Measurements from ENCODE around the gene TRPM2.
"Not testable (repeated sequence)": the region's sequence is repeated elsewhere in the genome, so short reads cannot be mapped to it uniquely, and the experiment has no call there.

Gene TRPM2

DNA sequence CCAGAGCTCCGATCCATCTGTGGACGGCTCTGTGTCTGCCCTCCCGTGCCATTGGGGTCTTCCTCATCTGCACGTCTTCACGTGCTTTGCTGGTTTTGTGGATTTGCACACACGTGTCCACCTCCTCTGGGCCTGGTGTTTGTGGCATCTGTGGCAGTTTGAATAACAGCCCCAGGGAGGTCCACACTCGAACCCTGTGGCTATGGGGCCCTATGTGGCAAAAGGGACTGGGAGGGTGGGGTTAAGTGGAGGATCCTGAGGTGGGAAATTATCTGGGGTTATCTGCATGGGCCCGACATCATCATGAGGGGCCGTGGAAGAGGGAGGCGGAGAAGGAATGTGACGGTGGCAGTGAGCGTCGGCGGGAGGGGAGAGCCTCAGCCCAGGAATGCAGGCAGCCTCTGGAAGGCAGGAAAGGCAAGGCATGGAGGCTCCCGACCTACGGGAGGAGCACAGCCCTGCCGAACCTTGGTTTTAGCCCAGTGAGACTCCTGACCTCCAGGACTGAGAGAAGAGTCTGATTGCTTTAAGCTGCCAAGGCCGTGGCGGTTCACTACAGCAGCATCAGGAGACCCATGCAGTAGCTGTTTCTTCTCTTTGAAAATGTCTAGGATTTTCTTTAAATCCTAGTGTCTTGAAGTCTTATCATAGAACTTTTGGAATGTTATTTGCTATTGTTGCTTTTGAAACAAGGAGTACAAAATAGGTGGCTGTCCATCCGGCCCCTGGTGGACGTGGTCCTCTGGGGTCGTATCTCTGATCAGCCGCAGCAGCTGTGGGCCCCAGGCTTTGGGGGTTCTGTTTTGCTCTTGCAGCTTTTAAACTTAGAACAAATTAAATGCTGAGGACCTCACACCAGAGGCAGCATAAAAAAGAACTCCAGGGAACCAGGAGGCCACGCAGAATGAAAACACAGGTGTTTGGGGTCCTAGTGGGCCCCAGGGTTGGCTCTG lies 61.9 kb downstream of the TRPM2 start:
- no peak for DNase-seq (ENCODE audit: low read depth in 2 of 2)

DNA sequence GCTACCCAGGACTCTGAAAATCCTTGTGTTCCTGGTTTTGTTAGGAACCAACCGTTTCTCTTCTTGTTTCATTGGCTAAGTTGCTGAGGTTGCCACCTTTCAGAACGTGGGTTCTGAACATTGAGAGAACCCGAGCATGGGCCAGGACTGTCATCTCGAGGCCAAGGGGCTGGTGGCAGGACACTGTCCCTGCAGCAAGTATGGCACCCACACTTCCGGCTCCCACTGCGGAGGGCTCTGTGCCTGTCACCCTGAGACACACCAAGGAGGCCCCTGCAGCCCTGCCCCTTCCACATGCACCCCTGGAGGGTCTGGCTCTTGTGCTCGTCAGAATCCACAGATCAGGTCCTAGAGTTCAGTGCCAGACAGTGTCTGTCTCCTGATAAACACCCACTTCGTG lies 62.8 kb downstream of the TRPM2 start:
- no peak for DNase-seq (ENCODE audit: low read depth in 2 of 2)

DNA sequence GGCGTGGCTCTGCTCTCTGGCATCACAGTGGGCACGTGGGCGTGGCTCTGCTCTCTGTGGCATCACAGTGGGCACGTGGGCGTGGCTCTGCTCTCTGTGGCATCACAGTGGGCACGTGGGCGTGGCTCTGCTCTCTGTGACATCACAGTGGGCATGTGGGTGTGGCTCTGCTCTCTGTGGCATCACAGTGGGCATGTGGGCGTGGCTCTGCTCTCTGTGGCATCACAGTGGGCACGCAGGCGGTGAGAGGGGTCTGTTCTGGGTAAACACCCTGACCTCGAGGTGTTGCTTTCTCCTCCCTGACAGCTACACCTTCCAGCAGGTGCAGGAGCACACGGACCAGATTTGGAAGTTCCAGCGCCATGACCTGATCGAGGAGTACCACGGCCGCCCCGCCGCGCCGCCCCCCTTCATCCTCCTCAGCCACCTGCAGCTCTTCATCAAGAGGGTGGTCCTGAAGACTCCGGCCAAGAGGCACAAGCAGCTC lies 64.2 kb downstream of the TRPM2 start:
- DNase-seq (ENCODE audit: low read depth in 2 of 2): not testable (repeated sequence)

DNA sequence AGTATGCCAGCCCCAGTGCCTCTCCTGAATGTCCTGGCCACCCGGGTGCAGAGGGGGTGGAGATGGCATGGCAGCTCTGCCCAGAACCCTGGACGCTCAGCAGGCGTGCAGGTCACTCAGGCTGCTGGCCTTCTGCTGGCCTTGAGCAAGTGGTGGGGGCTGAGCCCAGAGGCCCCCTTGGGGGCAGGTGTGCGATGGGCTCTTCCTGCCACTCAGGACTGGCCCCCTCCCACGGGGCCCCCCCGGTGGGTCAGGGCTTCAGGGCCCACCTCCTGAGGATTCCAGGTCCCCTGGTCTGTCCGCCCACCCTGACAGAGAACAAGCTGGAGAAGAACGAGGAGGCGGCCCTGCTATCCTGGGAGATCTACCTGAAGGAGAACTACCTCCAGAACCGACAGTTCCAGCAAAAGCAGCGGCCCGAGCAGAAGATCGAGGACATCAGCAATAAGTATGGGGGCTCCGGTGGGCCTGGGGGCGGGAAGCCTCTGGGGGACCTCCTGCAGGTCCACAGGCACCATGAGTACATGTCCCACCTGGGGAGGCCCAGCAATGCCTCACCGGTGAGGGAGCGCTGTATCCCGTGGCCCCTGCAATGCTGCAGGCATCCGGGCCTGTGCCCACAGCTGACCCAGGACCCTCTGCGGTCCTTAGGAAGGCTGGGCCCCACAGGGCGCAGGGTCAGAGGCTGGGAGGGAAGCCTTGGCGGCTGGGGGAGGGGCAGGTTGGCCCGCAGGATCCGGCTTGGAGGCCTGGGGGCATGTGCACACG lies 64.9 kb downstream of the TRPM2 start:
- DNase-seq (ENCODE audit: low read depth in 2 of 2): no peak

DNA sequence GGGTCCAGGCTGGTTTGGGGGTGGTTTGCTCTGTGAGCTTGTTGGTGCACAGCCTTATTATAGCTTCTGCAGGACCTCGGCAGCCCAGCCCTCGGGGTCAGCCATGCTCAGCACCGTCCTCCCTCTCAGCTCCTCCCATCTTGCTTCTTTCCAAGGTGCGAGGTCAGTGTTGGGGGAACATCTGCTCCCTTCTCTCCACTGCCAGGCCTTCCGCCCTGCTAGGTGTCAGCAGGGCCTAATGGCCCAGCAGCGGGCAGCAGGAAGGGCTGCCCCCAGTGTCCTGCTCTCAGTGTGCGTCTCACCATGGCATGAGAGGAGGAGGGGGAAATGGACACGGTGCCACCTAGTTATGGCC lies 65.4 kb downstream of the TRPM2 start:
- DNase-seq (ENCODE audit: low read depth in 2 of 2): no peak

DNA sequence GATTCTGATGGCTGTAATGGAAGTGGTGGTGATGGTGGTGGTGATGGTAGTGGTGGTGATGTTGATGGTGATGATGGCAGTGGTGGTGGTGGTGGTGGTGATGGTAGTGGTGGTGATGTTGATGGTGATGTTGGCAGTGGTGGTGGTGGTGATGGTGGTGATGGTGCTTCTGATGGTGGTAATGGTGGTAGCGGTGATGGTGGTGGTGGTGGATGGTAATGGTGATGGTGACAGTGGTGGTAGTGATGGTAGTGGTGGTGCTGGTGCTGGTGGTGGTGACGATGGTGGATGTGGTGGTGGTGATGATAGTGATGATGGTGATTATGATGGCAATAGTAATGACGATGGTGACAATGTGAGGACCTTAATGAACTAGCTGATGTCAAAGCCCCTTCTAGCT lies 66.3 kb downstream of the TRPM2 start:
- no peak for DNase-seq (ENCODE audit: low read depth in 2 of 2)

DNA sequence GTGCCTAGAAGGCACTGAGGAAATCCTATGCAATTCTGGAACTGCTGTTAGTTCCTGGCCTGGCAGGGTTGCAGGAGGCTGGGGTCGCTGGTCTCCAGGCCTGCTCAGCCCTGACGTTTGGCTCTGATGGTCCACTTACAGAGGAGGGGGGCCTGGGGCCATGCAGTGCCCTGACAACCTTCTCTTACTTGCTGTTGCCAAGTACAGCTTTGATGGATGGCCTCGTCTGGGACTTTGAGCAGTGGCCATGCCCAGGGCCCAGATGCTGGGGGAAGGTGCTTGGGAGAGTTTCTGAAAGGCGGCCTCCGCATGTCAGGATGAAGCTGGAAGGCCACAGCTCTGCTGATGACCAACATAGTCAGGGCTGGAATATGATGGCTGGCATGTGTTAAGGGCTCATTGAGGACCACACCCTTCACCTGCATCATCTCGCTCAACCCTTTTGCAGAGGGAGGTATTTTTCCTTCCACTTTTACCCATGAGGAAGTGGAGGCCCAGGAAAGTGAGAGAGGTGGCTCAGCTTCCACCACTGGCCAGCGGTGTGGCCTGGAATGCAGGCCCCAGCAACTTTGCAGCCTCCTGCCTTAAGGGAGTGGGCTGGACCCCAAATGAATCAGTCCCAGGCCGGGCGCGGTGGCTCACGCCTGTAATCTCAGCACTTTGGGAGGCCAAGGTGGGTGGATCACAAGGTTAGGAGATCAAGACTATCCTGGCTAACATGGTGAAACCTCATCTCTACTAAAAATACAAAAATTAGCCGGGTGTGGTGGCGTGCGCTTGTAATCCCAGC lies 67.2 kb downstream of the TRPM2 start:
- no peak for DNase-seq (ENCODE audit: low read depth in 2 of 2)

DNA sequence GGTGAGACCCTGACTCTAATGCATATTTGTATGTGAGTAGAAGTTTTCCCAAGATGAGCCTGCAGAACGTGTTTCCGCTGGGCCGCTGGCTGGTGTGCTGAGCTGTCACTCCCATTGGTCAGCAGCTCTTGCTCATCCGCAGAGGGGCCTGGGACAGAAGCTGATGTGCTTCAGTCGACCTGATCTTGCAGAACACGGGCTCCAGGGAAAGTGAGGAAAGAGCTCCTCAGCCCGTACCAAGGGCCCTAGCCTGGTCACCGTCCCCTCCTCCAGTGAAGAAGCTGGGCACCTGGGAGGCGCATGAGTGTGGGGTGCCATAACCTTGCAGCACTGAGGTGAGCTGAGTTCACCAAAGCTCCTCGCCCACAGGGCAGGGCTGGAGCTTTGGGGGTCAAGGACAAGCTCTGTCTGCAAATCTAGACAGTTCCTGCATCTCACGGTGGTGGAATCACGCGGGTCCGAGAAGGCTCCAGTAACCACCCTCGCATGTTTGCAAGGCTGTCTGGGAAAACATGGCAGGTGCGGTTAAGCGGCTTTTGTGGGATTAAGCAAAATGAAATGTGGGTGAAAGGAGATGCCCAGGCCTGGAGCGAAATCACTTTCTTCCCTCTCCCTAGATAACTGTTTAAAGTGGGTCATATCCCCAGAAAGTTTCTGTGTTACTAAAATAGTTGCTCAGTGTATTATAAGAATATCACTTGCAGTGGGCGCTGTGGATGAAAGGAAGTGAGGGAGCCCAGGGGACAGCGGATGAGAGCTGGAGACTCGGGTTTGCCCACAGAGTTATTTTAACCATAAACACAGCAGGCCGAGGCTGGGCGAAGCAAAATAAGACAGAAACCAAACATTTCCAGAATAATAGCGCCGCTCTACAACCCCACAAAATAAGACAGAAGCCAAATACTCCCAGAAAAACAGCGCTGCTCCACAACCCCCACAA lies 68.8 kb downstream of the TRPM2 start:
- DNase-seq (ENCODE audit: low read depth in 2 of 2): no peak

DNA sequence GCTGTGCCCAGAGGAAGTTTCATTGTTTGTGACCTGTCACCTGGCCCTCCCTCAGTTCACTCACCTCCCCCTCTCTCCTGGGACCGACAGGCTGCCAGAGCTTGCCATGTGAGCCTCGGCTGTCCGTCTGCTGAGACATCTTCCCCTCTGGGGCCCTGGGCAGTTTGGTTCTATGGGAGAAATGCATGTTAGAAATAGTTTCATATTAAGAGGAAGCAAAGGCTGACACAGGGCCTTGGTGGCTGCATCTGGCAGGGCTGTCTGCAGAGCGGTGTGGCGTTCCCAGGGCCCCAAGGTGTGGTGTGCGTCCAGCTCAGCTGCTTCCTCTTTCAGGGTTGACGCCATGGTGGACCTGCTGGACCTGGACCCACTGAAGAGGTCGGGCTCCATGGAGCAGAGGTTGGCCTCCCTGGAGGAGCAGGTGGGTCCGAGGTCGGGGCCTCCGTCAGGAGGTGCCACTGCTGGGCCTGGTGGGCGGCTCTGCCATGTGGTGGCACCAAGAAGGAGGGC lies 69.9 kb downstream of the TRPM2 start:
- DNase-seq (ENCODE audit: low read depth in 2 of 2): no peak

DNA sequence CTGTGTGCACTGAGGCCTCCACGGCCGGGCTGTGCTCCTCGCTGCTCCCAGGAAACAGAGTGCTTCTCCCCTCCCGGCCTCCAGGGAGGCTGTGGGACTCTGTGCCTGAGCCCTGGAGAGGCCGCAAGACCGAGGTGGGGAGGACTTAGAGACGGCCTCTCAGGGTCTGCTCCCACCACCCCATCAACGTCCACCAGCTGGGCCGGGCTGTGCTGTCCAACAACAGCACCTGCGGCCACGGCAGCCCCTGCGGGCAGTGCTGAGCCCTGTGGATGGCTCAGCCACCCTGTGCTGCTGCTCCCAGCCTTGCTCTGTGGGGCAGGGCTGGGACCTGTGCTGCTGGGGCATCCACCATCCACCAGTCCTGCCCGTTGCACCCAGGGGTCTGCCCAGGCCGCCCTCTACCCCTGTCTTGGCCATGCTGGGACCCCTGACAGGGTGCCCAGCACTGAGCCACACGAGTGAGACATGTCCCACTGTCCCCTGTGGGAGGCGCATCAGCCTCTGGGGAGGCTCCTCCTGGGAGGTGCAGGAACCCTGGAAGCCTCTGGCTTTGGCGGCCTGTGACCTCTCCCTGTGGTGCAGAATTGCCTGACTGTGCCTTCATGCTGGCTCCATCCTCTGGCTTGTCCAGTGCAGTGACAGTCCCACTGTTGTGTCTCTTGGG lies 70.7 kb downstream of the TRPM2 start:
- DNase-seq (ENCODE audit: low read depth in 2 of 2): no peak

DNA sequence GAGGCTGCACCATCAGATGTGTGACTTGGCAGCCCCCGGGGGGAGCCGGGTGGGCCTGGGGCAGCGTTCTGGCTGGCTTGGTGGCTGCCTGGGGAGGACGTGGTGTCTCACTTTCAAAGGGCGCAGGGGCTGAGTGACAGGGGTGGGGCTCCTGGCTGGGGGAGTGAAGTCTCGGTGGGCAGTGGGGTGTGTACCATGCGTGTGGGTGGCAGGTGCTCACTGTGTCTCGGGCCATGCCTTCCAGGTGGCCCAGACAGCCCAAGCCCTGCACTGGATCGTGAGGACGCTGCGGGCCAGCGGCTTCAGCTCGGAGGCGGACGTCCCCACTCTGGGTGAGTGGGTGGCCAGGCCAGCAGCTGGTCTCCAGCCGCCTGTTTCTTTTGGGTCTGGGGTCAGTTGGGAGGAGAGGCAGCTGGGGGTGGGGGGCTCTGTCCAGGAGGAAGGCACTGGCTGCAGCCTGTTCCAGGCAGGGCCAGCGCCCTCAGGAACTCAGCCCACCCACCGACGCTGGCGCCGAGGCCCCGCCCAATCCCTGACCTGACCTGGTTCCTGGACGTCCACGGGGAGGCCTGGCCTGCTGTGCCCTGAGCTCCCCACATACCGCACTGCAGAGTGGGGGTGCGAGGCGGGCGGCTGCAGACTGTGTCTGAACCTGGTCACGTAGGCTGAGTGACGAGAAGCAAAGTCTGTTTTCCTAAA lies 71.3 kb downstream of the TRPM2 start:
- DNase-seq (ENCODE audit: low read depth in 2 of 2): no peak

DNA sequence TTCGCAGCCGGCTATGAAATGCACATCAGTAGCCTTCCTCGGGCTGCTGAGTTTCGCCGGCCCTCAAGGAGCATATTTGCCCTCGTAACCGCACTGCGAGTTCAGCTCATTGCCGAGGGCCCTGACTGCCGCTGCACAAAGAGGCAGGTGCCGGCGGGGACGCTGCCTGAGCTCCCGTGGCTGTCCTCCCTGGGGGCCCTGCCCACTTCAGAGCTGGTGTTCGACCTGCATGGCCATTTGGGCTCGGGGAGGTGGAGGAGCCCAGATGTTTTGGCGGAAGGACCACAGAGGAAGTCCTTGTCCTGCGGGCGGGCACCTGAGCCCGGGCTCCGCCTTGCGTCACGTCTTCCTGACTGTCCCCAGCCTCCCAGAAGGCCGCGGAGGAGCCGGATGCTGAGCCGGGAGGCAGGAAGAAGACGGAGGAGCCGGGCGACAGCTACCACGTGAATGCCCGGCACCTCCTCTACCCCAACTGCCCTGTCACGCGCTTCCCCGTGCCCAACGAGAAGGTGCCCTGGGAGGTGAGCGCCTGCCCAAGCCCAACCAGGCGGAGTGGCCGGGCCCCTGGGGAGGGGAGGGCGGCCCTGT lies 72.0 kb downstream of the TRPM2 start:
- no peak for DNase-seq (ENCODE audit: low read depth in 2 of 2)

DNA sequence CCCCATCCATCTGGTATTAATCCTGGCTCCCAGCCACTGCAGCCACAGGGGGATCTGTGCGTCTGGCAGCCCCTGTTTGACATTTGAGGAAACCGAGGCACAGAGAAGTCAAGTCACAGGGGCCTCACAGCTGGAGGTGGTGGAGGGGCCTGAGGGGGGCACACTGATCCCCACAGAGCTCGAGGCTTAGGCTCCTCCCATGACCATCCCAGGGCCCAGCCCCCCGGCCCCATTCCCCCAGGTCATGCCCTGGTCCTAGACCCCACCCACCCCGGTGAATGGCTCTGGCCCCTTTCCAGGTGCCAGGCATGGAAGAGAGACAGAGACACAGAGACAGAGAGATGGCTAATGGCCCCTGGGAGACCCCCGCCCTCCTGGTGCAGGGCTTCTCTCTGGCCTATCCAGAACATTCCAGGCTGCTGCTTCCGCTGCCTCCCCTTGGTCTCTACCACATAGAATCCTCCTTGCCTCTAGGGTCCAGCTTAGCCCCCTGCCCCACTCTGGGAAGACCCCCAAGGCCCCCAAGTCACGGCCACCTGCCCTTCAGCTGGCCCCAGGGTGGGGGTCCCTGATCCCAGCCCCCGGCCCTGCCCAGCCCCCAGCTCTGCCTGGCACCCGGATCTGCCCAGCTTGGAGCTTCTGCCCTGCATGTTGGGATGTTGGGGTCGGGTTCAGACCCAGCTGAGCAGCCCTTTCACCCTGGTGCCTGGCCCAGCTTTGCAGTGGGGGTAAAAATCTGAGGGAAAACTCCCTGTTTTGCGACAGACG lies 72.7 kb downstream of the TRPM2 start:
- no peak for DNase-seq (ENCODE audit: low read depth in 2 of 2)

DNA sequence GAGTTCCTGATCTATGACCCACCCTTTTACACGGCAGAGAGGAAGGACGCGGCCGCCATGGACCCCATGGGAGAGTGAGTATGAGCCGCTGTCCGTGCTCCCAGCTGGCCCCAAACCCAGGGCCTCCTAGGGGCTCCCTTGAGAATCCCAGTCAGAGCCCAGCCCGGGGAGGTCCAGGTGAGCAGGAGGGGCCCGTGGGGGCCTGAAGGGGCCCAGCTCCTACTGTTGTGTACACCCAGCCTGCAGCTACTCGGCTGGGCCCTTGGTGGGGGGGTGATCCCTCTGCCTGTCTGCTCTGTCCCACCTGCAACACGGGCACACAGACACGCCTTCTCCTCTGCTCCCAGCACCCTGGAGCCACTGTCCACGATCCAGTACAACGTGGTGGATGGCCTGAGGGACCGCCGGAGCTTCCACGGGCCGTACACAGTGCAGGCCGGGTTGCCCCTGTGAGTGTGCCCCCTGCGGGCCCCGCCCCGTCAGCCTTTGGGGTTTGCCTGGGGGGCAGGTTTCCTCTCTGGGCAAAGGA lies 73.3 kb downstream of the TRPM2 start:
- no peak for DNase-seq (ENCODE audit: low read depth in 2 of 2)

DNA sequence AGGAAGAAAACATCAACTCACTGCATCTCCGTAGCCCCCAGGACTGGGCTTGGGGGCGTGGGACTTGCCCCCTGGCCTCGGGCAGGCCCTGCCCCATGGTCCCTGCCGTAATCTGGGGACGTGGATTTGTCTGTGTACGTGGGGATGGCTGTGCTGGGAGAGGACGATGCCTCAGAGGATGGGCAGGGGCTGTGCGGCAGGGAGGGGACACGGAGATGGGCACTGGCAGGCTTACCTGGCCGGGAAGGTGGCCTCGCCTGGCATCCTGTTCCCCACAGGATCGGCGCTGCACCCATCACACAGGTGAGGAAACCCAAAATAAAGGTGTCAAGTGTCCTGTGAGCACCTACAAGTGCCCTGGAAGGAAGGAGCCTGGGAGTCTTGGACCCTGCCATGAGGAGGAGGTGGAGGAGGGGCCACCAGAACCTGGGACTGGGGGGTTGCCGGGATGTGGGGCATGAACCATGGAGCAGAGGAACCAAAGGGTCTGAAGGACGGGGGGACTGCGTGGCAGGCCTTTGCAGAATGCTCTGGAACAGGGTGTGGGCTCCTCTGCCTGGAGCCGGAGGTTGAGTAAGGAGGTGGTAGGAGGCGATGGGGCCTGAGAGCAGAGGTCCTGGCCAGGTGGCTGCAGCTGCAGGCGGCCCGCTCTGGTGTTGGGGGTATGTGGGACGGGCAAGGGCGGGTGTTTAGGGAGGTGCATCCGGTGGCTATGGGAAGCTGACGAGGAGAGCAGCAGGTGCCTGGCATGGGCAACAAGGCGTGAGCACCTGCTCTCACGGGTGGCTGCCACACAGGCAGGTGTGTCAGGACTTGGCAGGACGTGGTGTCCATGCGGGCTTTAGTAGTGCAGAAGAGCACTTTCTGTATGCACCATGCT lies 74.1 kb downstream of the TRPM2 start:
- DNase-seq (ENCODE audit: low read depth in 2 of 2): no peak

DNA sequence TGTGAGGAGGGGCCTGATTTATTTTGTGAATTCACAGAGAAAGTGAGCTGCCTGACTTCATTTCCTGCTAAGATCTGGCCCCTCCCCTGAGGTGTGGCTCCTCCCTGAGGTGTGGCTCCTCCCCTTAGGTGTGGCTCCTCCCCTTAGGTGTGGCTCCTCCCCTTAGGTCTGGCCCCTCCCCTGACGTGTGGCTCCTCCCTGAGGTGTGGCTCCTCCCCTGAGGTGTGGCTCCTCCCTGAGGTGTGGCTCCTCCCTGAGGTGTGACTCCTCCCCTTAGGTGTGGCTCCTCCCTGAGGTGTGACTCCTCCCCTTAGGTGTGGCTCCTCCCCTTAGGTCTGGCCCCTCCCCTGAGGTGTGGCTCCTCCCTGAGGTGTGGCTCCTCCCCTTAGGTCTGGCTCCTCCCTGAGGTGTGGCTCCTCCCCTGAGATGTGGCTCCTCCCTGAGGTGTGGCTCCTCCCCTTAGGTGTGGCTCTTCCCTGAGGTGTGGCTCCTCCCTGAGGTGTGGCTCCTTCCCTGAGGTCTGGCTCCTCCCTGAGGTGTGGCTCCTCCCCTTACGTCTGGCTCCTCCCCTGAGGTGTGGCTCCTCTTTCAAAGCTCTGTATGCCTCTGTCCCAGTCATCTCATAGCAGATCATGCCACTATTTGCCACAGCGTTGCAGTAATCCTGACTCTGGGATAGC lies 75.0 kb downstream of the TRPM2 start:
- DNase-seq (ENCODE audit: low read depth in 2 of 2): no peak

DNA sequence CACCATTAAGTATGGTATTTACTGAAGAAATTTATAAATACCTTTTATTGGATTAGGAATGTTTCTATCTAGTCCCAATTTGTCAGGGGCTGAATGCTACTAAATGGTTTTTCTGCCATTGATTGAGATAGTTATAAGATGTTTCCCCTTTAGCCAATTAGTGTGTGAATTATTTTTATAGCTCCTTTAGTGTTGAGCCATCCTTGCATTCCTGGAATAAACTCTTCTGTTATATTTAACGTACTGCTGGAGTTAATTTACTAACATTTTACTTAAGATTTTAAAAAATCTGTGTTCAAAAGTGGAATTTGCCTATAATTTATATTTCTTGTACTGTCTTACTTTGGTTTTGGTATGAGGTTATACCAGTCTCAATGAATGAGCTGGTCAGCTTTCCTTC lies 76.5 kb downstream of the TRPM2 start:
- no peak for DNase-seq (ENCODE audit: low read depth in 2 of 2)

Measured in fibroblast of skin of left quadriceps (primary cell).